Measurements from ENCODE around the gene ECHS1. TPM values are rescaled to one million over a fixed set of nuclear protein-coding genes. Genes with fewer than 3 reads are reported as not detected.
A peak's percentile ranks its signal among the peaks of the same experiment; 100 is the strongest.

The ECHS1 gene
- total and polyA plus RNA-seq, 10 of the 15 experiments (the other 5 are each of a cell fraction or from before 2014, with no cell fraction given) = 32.7 to 164 (median 62.4) TPM

DNA sequence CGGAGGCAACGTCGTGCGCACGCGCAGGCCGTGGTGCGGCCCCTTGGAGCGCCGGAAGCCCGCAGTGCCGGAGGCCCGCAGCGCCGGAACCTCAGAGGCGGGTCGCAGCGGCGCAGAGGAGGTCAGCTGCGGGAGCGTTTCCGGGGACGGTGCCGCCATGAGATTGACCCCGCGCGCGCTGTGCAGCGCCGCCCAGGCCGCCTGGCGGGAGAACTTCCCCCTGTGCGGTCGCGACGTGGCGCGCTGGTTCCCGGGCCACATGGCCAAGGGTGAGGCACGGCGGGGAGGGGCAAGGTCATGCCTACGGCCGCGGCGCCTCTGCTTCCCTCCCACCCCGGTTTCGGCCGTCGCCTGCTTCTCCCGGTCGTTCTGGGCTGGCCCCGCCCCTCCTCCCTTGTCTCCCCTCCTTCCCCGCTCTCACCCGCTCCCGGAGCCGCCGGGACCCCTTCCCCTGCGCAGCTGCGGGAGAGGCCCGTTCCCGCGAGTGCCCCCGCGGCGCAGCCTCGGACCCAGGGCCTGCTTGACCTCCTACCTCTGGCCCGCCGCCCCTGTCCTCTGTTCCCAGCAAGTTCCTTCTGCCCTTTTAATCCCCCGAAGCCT is 21.0 kb upstream of the ECHS1 start, which contains the start of gene MTG1 (continued):
- TF ChIP-seq ASH2L (IDR thresholded peaks at IDR 0.05; ENCODE audit: borderline replicate concordance, low read depth) = no peak
- TF ChIP-seq HDAC2 (IDR thresholded peaks at IDR 0.05) = no peak
- peak; percentile 93 for TF ChIP-seq YY1 (IDR thresholded peaks at IDR 0.05; ENCODE audit: low read depth, low read length)
- TF ChIP-seq ZNF622 (IDR thresholded peaks at IDR 0.05) = no peak
- TF ChIP-seq ZNF217 (IDR thresholded peaks at IDR 0.05) = no peak
- TF ChIP-seq, protein P1, sequence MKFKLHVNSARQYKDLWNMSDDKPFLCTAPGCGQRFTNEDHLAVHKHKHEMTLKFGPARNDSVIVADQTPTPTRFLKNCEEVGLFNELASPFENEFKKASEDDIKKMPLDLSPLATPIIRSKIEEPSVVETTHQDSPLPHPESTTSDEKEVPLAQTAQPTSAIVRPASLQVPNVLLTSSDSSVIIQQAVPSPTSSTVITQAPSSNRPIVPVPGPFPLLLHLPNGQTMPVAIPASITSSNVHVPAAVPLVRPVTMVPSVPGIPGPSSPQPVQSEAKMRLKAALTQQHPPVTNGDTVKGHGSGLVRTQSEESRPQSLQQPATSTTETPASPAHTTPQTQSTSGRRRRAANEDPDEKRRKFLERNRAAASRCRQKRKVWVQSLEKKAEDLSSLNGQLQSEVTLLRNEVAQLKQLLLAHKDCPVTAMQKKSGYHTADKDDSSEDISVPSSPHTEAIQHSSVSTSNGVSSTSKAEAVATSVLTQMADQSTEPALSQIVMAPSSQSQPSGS (IDR thresholded peaks at IDR 0.05; ENCODE audit: low read length) = no peak; the same call in 1 of the 2 replicates
- TF ChIP-seq SP1 (IDR thresholded peaks at IDR 0.05; ENCODE audit: low read depth, low read length) = peak; percentile 53
- TF ChIP-seq NBN (IDR thresholded peaks at IDR 0.05) = peak; percentile 68
- TF ChIP-seq RAD51 (IDR thresholded peaks at IDR 0.05) = no peak
- no peak for TF ChIP-seq ZNF384 (IDR thresholded peaks at IDR 0.05; ENCODE audit: borderline replicate concordance, low read depth, low read length)
- TF ChIP-seq CUX1 (IDR thresholded peaks at IDR 0.05; ENCODE audit: insufficient replicate concordance, low read depth, low read length) = no peak
- no peak for TF ChIP-seq ZNF274 (IDR thresholded peaks at IDR 0.05; ENCODE audit: insufficient read depth, insufficient read length)
- TF ChIP-seq, protein P2, sequence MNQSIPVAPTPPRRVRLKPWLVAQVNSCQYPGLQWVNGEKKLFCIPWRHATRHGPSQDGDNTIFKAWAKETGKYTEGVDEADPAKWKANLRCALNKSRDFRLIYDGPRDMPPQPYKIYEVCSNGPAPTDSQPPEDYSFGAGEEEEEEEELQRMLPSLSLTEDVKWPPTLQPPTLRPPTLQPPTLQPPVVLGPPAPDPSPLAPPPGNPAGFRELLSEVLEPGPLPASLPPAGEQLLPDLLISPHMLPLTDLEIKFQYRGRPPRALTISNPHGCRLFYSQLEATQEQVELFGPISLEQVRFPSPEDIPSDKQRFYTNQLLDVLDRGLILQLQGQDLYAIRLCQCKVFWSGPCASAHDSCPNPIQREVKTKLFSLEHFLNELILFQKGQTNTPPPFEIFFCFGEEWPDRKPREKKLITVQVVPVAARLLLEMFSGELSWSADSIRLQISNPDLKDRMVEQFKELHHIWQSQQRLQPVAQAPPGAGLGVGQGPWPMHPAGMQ (IDR thresholded peaks at IDR 0.05; ENCODE audit: borderline replicate concordance) = peak; percentile 67; the same call in 1 of the 2 replicates
- no peak for TF ChIP-seq BRCA1 (IDR thresholded peaks at IDR 0.05; ENCODE audit: low read depth, low read length)
- no peak for TF ChIP-seq MEF2A (IDR thresholded peaks at IDR 0.05; ENCODE audit: insufficient read depth, low read depth, low read length)
- no peak for TF ChIP-seq MEF2B (IDR thresholded peaks at IDR 0.05; ENCODE audit: partially characterized antibody, poor library complexity, severe bottlenecking)
- TF ChIP-seq NR2C2 (IDR thresholded peaks at IDR 0.05; ENCODE audit: borderline replicate concordance, control insufficient read depth, insufficient read length, low read depth) = no peak
- no peak for TF ChIP-seq FOS (IDR thresholded peaks at IDR 0.05; ENCODE audit: borderline replicate concordance, extremely low read depth, insufficient read length)
- peak; percentile 96 for TF ChIP-seq GATAD2B (conservative IDR thresholded peaks at IDR 0.05; ENCODE audit: low read depth)
- no peak for TF ChIP-seq RAD21 (IDR thresholded peaks at IDR 0.05; ENCODE audit: insufficient read depth, low read depth, low read length)

Data from GM12878 (cell line).